MCF 10A (cell line): Measurements from ENCODE around the gene APBB2. TPM values are rescaled to one million over a fixed set of nuclear protein-coding genes. Genes with fewer than 3 reads are reported as not detected.

Source experiments
- BruUV-seq: library from RNA; stranded (reverse); fragments of 400-500 nt; replicated peaks from 2 replicates; lab custom pipeline; 2021; lab: Mats Ljungman, UMichigan
- CTCF ChIA-PET: fragments of 300-600 bp; sonication (Branson Sonifier 250); formaldehyde crosslinking; extraction: SDS; loops from one replicate; lab custom pipeline; 2021; ENCODE audit warnings: antibody characterized with exemption, inconsistent platforms; lab: Yijun Ruan, JAX
- POLR2A ChIA-PET: fragments of 300-600, 350-650 bp; sonication (Branson Sonifier 250); formaldehyde crosslinking; extraction: SDS; loops from one replicate; lab custom pipeline; 2020; ENCODE audit warnings: antibody characterized with exemption, inconsistent platforms; lab: Yijun Ruan, JAX
- DNase-seq: peaks from one replicate; pipeline ENCODE4 v3.0.0-alpha.2; 2018; ENCODE audit not compliant: unreplicated experiment
- H3K27ac Mint-ChIP-seq: one replicate; pipeline ENCODE4 v1.8.0; 2022; ENCODE audit warnings: mild to moderate bottlenecking, low read depth, mixed read lengths; ENCODE audit not compliant: unreplicated experiment
- H3K27me3 Mint-ChIP-seq: one replicate; pipeline ENCODE4 v1.8.0; 2022; ENCODE audit warnings: mixed read lengths; ENCODE audit not compliant: insufficient read depth, unreplicated experiment
- H3K36me3 Mint-ChIP-seq: one replicate; pipeline ENCODE4 v1.8.0; 2022; ENCODE audit warnings: mild to moderate bottlenecking, moderate library complexity, mixed read lengths; ENCODE audit not compliant: insufficient read depth, unreplicated experiment
- H3K4me1 Mint-ChIP-seq: one replicate; pipeline ENCODE4 v1.8.0; 2022; ENCODE audit warnings: mixed read lengths; ENCODE audit not compliant: insufficient read depth, unreplicated experiment
- H3K4me3 Mint-ChIP-seq: one replicate; pipeline ENCODE4 v1.8.0; 2022; ENCODE audit warnings: mild to moderate bottlenecking, moderate library complexity, mixed read lengths; ENCODE audit not compliant: unreplicated experiment
- H3K9me3 Mint-ChIP-seq: one replicate; pipeline ENCODE4 v1.8.0; 2022; ENCODE audit warnings: mixed read lengths; ENCODE audit not compliant: unreplicated experiment
- intact Hi-C: fragments of 100-400 bp; cut with micrococcal nuclease; formaldehyde crosslinking; loops from 2 replicates; pipeline ENCODE4 v1.14.1; 2022
- total RNA-seq: library from RNA; stranded (reverse); gene quantifications from 2 replicates; pipeline ENCODE4 v1.2.3, GENCODE V29; 2022
- TF ChIP-seq, protein P1 (sequence below): fragments of 200-600 bp; IDR thresholded peaks from one replicate; pipeline ENCODE4 v1.8.0; 2022; ENCODE audit warnings: antibody characterized with exemption, mild to moderate bottlenecking; ENCODE audit not compliant: unreplicated experiment

APBB2 gene
- total RNA-seq, 1 experiment from 2014 or later: 201 TPM

GRCh38 chr4:41077628-41078027, 136.7 kb downstream of the APBB2 start:
- TF ChIP-seq, protein P1, sequence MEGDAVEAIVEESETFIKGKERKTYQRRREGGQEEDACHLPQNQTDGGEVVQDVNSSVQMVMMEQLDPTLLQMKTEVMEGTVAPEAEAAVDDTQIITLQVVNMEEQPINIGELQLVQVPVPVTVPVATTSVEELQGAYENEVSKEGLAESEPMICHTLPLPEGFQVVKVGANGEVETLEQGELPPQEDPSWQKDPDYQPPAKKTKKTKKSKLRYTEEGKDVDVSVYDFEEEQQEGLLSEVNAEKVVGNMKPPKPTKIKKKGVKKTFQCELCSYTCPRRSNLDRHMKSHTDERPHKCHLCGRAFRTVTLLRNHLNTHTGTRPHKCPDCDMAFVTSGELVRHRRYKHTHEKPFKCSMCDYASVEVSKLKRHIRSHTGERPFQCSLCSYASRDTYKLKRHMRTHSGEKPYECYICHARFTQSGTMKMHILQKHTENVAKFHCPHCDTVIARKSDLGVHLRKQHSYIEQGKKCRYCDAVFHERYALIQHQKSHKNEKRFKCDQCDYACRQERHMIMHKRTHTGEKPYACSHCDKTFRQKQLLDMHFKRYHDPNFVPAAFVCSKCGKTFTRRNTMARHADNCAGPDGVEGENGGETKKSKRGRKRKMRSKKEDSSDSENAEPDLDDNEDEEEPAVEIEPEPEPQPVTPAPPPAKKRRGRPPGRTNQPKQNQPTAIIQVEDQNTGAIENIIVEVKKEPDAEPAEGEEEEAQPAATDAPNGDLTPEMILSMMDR: no peak
- H3K36me3 Mint-ChIP-seq: peaks cover 27% of the 10 kb centered on the region
- DNase-seq: no peak
- no peaks in the 10 kb centered on the region for H3K27me3 Mint-ChIP-seq
- intact Hi-C loops: no loop called here
- ChIA-PET CTCF (interaction anchor here (0.7 kb wide), 1 partner anchor 93 kb away, joined by 3 read pairs; no protein-coding TSS in a partner anchor), POLR2A (interaction anchor here (0.8 to 1.5 kb wide), 4 partner anchors 10 to 66 kb away, joined by 3 to 7 read pairs (median 6); no protein-coding TSS in a partner anchor)
- H3K4me3 Mint-ChIP-seq: no peak overlapping the region
- no peaks in the 10 kb centered on the region for H3K9me3 Mint-ChIP-seq
- H3K4me1 Mint-ChIP-seq: peaks cover 30% of the 10 kb centered on the region
- no TSS peak for BruUV-seq
- peak overlapping the region; percentile 12 for H3K27ac Mint-ChIP-seq

DNA sequence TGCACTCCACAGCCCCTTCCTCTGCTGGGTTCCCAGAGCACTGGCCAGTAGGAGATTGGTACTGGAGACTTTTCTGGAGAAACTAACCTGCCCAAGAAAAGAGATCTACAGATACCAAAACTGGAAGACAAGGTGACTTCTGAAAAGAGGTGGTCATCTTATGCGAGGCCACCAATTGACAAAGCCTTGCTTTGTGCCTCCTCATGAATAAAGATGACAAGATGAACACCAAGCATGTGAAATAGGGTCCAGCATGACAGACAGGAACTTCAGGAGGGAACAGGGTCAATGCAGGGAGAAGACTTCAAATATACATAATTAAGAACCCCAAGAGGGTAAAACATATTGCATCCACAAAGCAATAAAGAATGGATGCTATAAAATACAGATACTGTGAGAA, 137.9 kb downstream of the APBB2 start:
- intact Hi-C loops: no loop called here
- ChIA-PET CTCF (interaction anchor here (0.5 to 0.6 kb wide), 2 partner anchors 87 to 686 kb away, joined by 4 to 5 read pairs; no protein-coding TSS in a partner anchor), POLR2A (interaction anchor here (0.6 to 1.2 kb wide), 5 partner anchors 78 to 636 kb away, joined by 3 to 6 read pairs (median 3); no protein-coding TSS in a partner anchor)
- TF ChIP-seq, protein P1: no peak
- BruUV-seq: no TSS peak
- Mint-ChIP-seq H3K36me3 (peaks cover 28% of the 10 kb centered on the region), H3K27ac (no peak overlapping the region), H3K27me3 (no peaks in the 10 kb centered on the region), H3K4me1 (peaks cover 40% of the 10 kb centered on the region), H3K4me3 (no peak overlapping the region), H3K9me3 (no peaks in the 10 kb centered on the region)
- no peak for DNase-seq

GRCh38 chr4:41074215-41074614, 140.1 kb downstream of the APBB2 start:
- CTCF ChIA-PET: no interaction called here
- POLR2A ChIA-PET: interaction anchor here (0.7 to 0.9 kb wide), 2 partner anchors 47 to 92 kb away, joined by 3 read pairs; no protein-coding TSS in a partner anchor
- Mint-ChIP-seq H3K9me3 (no peaks in the 10 kb centered on the region), H3K4me1 (peaks cover 45% of the 10 kb centered on the region), H3K27ac (peak overlapping the region; percentile 11), H3K36me3 (peaks cover 35% of the 10 kb centered on the region), H3K4me3 (no peak overlapping the region), H3K27me3 (no peaks in the 10 kb centered on the region)
- intact Hi-C loops: no loop called here
- no TSS peak for BruUV-seq
- DNase-seq: no peak
- TF ChIP-seq, protein P1: no peak

DNA sequence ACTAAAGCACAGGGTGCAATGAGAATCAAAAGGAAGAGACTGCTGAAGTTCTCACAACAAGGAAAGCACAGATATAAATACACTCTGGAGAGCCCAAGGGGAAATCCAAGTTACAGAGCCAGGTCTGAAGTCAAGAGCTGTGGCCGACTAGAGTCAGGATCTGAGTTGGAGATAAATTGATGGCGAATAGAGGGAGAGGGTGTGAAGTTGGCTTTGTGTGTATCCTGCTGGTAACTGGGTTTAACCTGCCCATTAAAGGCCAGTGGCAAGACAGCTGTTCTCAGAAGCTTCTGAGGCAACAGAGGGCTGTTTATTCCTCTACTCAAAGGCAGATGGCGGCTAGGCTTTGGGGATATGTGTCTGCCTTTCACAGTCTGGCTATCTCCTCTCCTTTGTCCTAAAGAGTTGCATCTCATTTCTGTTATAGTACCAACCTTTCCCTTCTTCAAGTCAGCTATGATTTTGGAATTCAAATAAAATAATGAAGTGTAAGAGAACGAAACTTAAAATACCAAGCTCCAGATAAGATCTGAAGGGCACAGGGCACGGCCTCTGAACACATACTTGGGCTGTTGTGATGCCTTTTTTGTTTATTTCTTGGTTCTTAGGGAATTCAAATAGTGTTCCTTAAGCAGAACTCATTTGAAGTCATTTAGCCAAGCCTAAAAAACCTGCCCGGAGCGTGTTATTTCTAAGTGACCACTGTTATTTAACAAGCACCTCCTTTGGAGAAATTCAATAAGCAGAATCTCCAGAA, 142.1 kb downstream of the APBB2 start:
- no peak overlapping the region for H3K4me3 Mint-ChIP-seq
- H3K9me3 Mint-ChIP-seq: no peaks in the 10 kb centered on the region
- intact Hi-C loops: no loop called here
- H3K27me3 Mint-ChIP-seq: no peaks in the 10 kb centered on the region
- BruUV-seq: no TSS peak
- H3K27ac Mint-ChIP-seq: peak overlapping the region; percentile 11
- peaks cover 27% of the 10 kb centered on the region for H3K36me3 Mint-ChIP-seq
- H3K4me1 Mint-ChIP-seq: peaks cover 42% of the 10 kb centered on the region
- TF ChIP-seq, protein P1: no peak
- CTCF ChIA-PET: interaction anchor here (0.6 to 1.3 kb wide), 4 partner anchors 9 to 96 kb away, joined by 3 to 4 read pairs (median 3); no protein-coding TSS in a partner anchor
- no peak for DNase-seq
- POLR2A ChIA-PET: interaction anchor here (0.6 to 1.7 kb wide), 4 partner anchors 12 to 110 kb away, joined by 3 to 5 read pairs (median 3); no protein-coding TSS in a partner anchor
